A172 (cell line): ENCODE results near the gene LILRB4. TPM values are rescaled to one million over a fixed set of nuclear protein-coding genes. Genes with fewer than 3 reads are reported as not detected.
A peak's percentile ranks its signal among the peaks of the same experiment; 100 is the strongest.
"Not testable (repeated sequence)": the region's sequence is repeated elsewhere in the genome, so short reads cannot be mapped to it uniquely, and the experiment has no call there.

Source experiments
- DNase-seq: peaks from one replicate; pipeline ENCODE4 v3.0.0-alpha.2; 2015; ENCODE audit warnings: low spot score
- total RNA-seq: library from RNA; depleted of rRNA; stranded (reverse); fragments of >200 nt; shearing (Covaris generic); gene quantifications from 2 replicates; pipeline ENCODE4 v1.2.3, GENCODE V29; 2014

Gene LILRB4
- total RNA-seq, 1 experiment from 2014 or later: not detected

- peak; percentile 43 for DNase-seq
Observed at GRCh38 chr19:54650108-54650655, 12.6 kb upstream of the LILRB4 start.

GRCh38 chr19:54653181-54653809 is 9.5 kb upstream of the LILRB4 start:
- peak; percentile 45 for DNase-seq

GRCh38 chr19:54654447-54655321 is 8.1 kb upstream of the LILRB4 start:
- peak; percentile 31 for DNase-seq

GRCh38 chr19:54659300-54659699 is 3.5 kb upstream of the LILRB4 start:
- no peak for DNase-seq

- DNase-seq: no peak
Observed at GRCh38 chr19:54660306-54660705, 2.5 kb upstream of the LILRB4 start.

- DNase-seq: no peak
Observed at GRCh38 chr19:54660964-54661363, 1.8 kb upstream of the LILRB4 start.

GRCh38 chr19:54661846-54662481 is 821 bp upstream of the LILRB4 start:
- no peak for DNase-seq

GRCh38 chr19:54665530-54665929 is 2.7 kb downstream of the LILRB4 start:
- no peak for DNase-seq

- no peak for DNase-seq
Observed at GRCh38 chr19:54667217-54667616, 4.4 kb downstream of the LILRB4 start.

- no peak for DNase-seq
Observed at GRCh38 chr19:54668353-54668752, 5.6 kb downstream of the LILRB4 start.

GRCh38 chr19:54670576-54671357 is 8.0 kb downstream of the LILRB4 start:
- no peak for DNase-seq

- DNase-seq: no peak
Observed at GRCh38 chr19:54673222-54673621, 10.4 kb downstream of the LILRB4 start.

GRCh38 chr19:54674021-54674617 is 11.3 kb downstream of the LILRB4 start:
- peak; percentile 58 for DNase-seq

GRCh38 chr19:54676210-54676834 is 13.5 kb downstream of the LILRB4 start:
- DNase-seq: peak; percentile 54

GRCh38 chr19:54677217-54677616 is 14.4 kb downstream of the LILRB4 start:
- no peak for DNase-seq

- not testable (repeated sequence) for DNase-seq
Observed at GRCh38 chr19:54681596-54681995, 18.8 kb downstream of the LILRB4 start.

- no peak for DNase-seq
Observed at GRCh38 chr19:54682306-54682856, 19.6 kb downstream of the LILRB4 start.

GRCh38 chr19:54684527-54684926 is 21.7 kb downstream of the LILRB4 start:
- DNase-seq: peak; percentile 70

- DNase-seq: no peak
Observed at GRCh38 chr19:54691582-54692297, 29.0 kb downstream of the LILRB4 start.

- no peak for DNase-seq
Observed at GRCh38 chr19:54692298-54692615, 29.5 kb downstream of the LILRB4 start.
